T-helper 17 cell (primary cell): ENCODE results near the gene CHST3. TPM values are rescaled to one million over a fixed set of nuclear protein-coding genes. Genes with fewer than 3 reads are reported as not detected.

ENCODE experiments used
- ATAC-seq: fragments of 150-1000 bp; cut with Tn5 transposase; 2 replicates; pipeline ENCODE4 v1.10.0; 2021; ENCODE audit warnings: mild to moderate bottlenecking, moderate library complexity
- DNase-seq, 3 donors: peaks; one replicate each; pipeline versions ENCODE4 v3.0.0 to v3.0.0-alpha.2; 2020 to 2021
- H3K9me3 ChIP-seq: one replicate; pipeline ENCODE4 v1.7.0; 2013; ENCODE audit warnings: low read length, mild to moderate bottlenecking; ENCODE audit not compliant: control insufficient read depth, poor library complexity, severe bottlenecking
- H3K27ac Mint-ChIP-seq: one replicate; pipeline ENCODE4 v1.8.0; 2022; ENCODE audit warnings: mild to moderate bottlenecking, moderate library complexity, mixed read lengths
- H3K27me3 Mint-ChIP-seq: one replicate; pipeline ENCODE4 v1.8.0; 2022; ENCODE audit warnings: mixed read lengths
- H3K36me3 Mint-ChIP-seq: one replicate; pipeline ENCODE4 v1.8.0; 2022; ENCODE audit warnings: low read depth, mixed read lengths
- H3K4me1 Mint-ChIP-seq: one replicate; pipeline ENCODE4 v1.8.0; 2022; ENCODE audit warnings: mild to moderate bottlenecking, mixed read lengths
- H3K4me3 Mint-ChIP-seq: one replicate; pipeline ENCODE4 v1.8.0; 2022; ENCODE audit warnings: mild to moderate bottlenecking, moderate library complexity, mixed read lengths
- total RNA-seq, 4 donors: library from RNA in 2 of 4; stranded (reverse) in 2 of 4; gene quantifications; one replicate each; pipeline ENCODE4 v1.2.3 and lab custom pipeline; 2022 to 2026

CHST3 gene
- total RNA-seq, 2 donors from 2014 or later: not detected

GRCh38 chr10:71933651-71934050 is 30.5 kb upstream of the CHST3 start:
- H3K27me3 Mint-ChIP-seq: no peaks in the 10 kb centered on the region
- no peak for DNase-seq
- no peaks in the 10 kb centered on the region for H3K9me3 ChIP-seq
- peak; percentile 83 for ATAC-seq
- peak overlapping the region; percentile 22 for H3K27ac Mint-ChIP-seq
- peaks cover 4% of the 10 kb centered on the region for H3K36me3 Mint-ChIP-seq
- H3K4me1 Mint-ChIP-seq: peaks cover 7% of the 10 kb centered on the region
- peak overlapping the region; percentile 69 for H3K4me3 Mint-ChIP-seq

DNA sequence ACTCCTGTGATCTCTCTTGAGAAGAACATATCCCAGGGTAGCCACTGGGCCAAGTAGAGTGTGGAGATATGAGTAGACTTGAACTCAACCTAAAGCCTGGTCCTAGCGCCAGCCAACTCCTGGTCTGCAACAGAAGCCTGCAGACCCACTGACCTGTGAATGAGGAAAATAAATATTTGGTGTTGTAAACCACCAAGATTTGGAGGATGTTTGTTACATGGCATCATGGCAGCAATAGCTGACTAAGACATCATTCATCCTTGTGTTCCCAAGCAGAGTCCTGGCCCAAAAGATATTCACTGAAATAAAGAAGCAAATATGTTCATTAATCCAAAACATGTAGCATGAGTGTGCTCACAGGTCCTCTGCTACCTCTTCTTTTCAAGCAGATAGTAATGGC is 26.0 kb upstream of the CHST3 start:
- H3K27ac Mint-ChIP-seq: no peak overlapping the region
- no peak for DNase-seq
- H3K4me1 Mint-ChIP-seq: peaks cover 8% of the 10 kb centered on the region
- H3K4me3 Mint-ChIP-seq: no peak overlapping the region
- H3K9me3 ChIP-seq: no peaks in the 10 kb centered on the region
- H3K36me3 Mint-ChIP-seq: peaks cover 3% of the 10 kb centered on the region
- no peaks in the 10 kb centered on the region for H3K27me3 Mint-ChIP-seq
- ATAC-seq: no peak

GRCh38 chr10:71939304-71939703 is 24.9 kb upstream of the CHST3 start:
- H3K9me3 ChIP-seq: no peaks in the 10 kb centered on the region
- H3K27me3 Mint-ChIP-seq: no peaks in the 10 kb centered on the region
- ATAC-seq: no peak
- no peak overlapping the region for H3K4me3 Mint-ChIP-seq
- H3K4me1 Mint-ChIP-seq: peaks cover 4% of the 10 kb centered on the region
- no peaks in the 10 kb centered on the region for H3K36me3 Mint-ChIP-seq
- no peak overlapping the region for H3K27ac Mint-ChIP-seq
- DNase-seq: no peak

- DNase-seq (no peak), ATAC-seq (no peak)
- H3K36me3 Mint-ChIP-seq: no peaks in the 10 kb centered on the region
- peak overlapping the region; percentile 52 for H3K4me3 Mint-ChIP-seq
- peaks cover 4% of the 10 kb centered on the region for H3K4me1 Mint-ChIP-seq
- no peak overlapping the region for H3K27ac Mint-ChIP-seq
- no peaks in the 10 kb centered on the region for H3K9me3 ChIP-seq
- H3K27me3 Mint-ChIP-seq: no peaks in the 10 kb centered on the region
Observed at GRCh38 chr10:71939861-71940474, 24.2 kb upstream of the CHST3 start.

GRCh38 chr10:71940752-71941151 is 23.4 kb upstream of the CHST3 start:
- Mint-ChIP-seq H3K36me3 (no peaks in the 10 kb centered on the region), H3K27ac (no peak overlapping the region), H3K4me1 (peaks cover 2% of the 10 kb centered on the region), H3K27me3 (no peaks in the 10 kb centered on the region), H3K4me3 (no peak overlapping the region)
- ATAC-seq (no peak), DNase-seq (no peak)
- H3K9me3 ChIP-seq: peaks cover 2% of the 10 kb centered on the region

DNA sequence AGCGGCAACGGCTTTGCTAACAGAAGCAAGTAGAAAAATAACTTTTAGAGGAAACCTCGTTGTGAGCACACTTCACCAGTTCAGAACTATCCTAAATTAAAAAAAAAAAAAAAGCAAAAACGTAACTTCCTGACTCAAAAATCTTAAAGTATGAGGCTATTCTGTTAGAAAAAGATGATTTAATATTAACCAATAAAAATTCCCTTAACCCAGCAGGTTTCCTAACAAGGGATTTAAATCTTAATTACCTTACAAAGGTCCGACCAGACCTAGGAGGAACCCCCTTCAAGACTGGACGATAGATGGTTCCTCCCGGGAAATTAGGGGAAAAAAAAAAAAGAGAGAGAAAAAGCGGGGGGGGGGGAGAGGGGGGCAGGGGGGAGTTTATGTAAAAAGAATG is 22.9 kb upstream of the CHST3 start:
- Mint-ChIP-seq H3K4me1 (peaks cover 2% of the 10 kb centered on the region), H3K27ac (no peak overlapping the region), H3K27me3 (no peaks in the 10 kb centered on the region), H3K36me3 (no peaks in the 10 kb centered on the region), H3K4me3 (no peak overlapping the region)
- peaks cover 7% of the 10 kb centered on the region for H3K9me3 ChIP-seq
- ATAC-seq (no peak), DNase-seq (no peak)

DNA sequence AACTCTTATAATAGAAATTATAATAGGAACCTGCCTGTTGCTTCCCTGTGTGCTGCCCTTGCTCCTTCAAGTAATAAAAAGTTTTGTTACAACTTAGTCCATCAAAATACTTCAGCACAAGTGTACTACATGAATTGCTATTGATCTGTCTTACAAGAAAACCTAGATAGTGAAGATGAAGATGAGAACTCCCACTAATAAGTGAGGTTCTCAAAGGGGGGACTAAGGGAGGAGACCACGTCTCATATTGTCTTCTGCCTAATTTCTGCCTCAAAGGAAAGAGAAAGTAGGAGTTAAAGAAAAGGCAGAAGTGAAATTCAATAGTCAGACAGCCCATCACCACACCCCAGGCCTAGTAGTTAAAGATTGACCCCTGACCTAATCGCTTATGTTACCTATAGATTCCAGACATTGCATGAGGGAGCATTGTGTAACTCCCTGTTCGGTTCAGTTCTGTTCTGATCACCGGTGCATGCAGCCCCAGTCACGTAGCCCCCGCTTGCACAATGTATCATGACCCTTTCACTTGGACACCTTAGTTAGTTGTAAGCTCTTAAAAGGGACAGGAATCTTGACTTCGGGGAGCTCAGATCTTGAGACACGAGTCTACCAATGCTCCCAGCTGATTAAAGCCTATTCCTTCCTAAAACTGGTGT is 18.2 kb upstream of the CHST3 start:
- Mint-ChIP-seq H3K27ac (no peak overlapping the region), H3K27me3 (no peaks in the 10 kb centered on the region), H3K36me3 (no peaks in the 10 kb centered on the region), H3K4me1 (no peaks in the 10 kb centered on the region), H3K4me3 (no peak overlapping the region)
- no peak for ATAC-seq
- no peak for DNase-seq
- H3K9me3 ChIP-seq: peaks cover 7% of the 10 kb centered on the region

GRCh38 chr10:71946700-71947099 is 17.5 kb upstream of the CHST3 start:
- H3K36me3 Mint-ChIP-seq: no peaks in the 10 kb centered on the region
- peaks cover 7% of the 10 kb centered on the region for H3K9me3 ChIP-seq
- no peaks in the 10 kb centered on the region for H3K4me1 Mint-ChIP-seq
- no peak for ATAC-seq
- no peaks in the 10 kb centered on the region for H3K27me3 Mint-ChIP-seq
- no peak overlapping the region for H3K27ac Mint-ChIP-seq
- no peak for DNase-seq
- H3K4me3 Mint-ChIP-seq: no peak overlapping the region

DNA sequence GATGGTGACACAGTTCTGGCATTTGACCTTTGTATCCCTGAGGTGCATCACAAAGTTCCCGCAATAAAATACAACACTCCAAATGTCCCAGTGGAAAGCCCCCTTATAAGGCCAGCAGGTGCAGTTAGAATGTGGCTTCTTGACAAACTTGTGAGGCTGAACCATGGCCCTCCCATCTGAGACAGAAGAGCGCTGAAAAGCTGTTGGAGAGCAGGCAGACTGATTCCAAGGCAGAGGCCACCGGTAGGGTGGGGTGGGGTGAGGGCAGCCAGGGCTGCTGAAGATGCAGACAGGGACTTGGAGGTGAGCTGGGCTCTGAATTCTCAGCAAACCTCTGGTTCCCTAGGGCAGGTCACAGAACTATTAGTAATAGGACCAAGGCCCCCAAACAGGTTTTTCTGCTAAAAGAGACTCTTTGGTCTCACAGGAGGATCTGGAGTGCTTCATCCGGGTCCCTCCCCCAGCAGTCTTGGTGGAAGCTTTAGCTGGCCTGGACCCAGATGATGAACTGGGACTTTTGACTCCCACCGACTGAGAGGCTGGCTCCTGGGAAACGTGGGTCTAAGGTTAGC is 15.6 kb upstream of the CHST3 start:
- ATAC-seq: no peak
- no peak for DNase-seq
- Mint-ChIP-seq H3K4me1 (no peaks in the 10 kb centered on the region), H3K4me3 (no peak overlapping the region), H3K36me3 (no peaks in the 10 kb centered on the region), H3K27ac (no peak overlapping the region), H3K27me3 (no peaks in the 10 kb centered on the region)
- peaks cover 7% of the 10 kb centered on the region for H3K9me3 ChIP-seq

DNA sequence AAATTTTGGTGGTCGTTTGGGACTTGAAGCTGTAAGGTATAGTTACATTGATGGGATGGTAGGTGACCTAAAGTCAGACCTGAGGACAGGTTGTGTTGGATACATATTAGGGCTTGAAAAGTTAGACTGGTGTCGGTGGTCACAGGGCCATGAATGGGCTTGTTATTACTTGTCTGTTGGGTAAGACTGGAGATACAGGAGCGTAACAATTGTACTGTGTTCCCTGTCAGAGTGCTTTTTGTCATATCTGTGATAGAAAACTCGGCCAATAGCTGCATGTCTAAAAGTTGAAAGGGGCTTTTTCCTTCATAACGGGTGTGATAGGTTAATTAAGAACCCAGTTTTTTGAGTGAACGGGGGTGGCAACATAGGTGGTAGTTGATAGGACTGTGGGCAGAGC is 13.5 kb upstream of the CHST3 start:
- no peak for DNase-seq
- Mint-ChIP-seq H3K4me1 (no peaks in the 10 kb centered on the region), H3K27ac (no peak overlapping the region), H3K27me3 (no peaks in the 10 kb centered on the region), H3K4me3 (no peak overlapping the region), H3K36me3 (no peaks in the 10 kb centered on the region)
- peaks cover 5% of the 10 kb centered on the region for H3K9me3 ChIP-seq
- no peak for ATAC-seq

DNA sequence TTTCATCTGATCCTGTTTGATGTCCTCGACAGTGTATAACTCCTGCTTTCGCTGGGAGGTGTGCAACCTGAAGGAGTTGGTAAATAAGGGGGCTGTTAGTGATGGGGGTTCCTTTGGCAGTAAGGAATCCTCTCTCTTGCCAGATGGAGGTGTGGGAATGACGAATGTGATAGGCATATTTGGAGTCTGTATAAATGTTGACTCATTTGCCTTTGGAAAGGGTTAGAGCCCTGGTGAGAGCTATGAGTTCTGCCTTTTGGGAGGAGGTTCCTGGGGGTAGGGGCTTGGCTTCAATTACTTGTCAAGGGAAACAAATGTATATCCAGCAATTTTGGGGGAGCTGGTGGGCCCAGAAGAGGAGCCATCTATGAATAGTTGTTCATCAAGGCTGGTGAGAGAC is 11.4 kb upstream of the CHST3 start:
- ATAC-seq (no peak), DNase-seq (no peak)
- H3K27ac Mint-ChIP-seq: no peak overlapping the region
- no peaks in the 10 kb centered on the region for H3K36me3 Mint-ChIP-seq
- peaks cover 4% of the 10 kb centered on the region for H3K27me3 Mint-ChIP-seq
- H3K4me3 Mint-ChIP-seq: no peak overlapping the region
- H3K4me1 Mint-ChIP-seq: no peaks in the 10 kb centered on the region
- H3K9me3 ChIP-seq: no peaks in the 10 kb centered on the region

DNA sequence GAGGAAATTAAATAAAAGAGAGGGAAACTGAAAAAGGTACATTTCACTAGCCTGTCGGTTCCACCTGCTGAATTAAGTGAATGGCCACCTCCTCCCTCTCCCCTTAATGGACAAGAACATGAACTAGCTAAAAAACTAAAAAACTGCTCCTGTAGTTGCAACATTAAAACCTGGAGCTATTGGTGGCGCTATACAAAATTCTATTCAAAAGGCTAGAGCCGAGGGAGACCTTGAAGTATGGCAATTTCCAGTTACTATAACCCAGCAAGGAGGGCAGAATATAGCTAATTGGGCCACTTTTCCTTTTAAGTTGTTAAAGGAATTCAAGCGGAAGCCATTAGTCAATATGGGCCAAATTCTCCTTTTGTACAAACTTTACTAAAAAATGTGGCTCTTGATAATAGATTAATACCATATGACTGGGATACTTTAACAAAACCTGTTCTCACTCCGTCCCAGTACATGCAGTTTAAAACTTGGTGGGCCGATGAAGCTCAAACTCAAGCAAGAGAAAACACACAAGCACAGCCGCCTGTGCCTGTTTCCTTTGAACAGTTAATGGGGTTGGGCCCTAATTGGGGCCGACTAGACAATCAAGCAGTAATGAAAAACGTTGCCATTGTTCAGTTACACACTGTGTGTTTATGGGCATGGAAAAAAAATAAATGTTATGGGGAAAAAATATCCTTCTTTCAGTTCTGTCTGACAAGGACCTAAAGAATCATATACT is 6.5 kb upstream of the CHST3 start:
- peaks cover 22% of the 10 kb centered on the region for H3K27me3 Mint-ChIP-seq
- H3K36me3 Mint-ChIP-seq: peaks cover 6% of the 10 kb centered on the region
- DNase-seq (no peak), ATAC-seq (no peak)
- H3K4me3 Mint-ChIP-seq: no peak overlapping the region
- H3K27ac Mint-ChIP-seq: no peak overlapping the region
- H3K9me3 ChIP-seq: no peaks in the 10 kb centered on the region
- H3K4me1 Mint-ChIP-seq: peaks cover 2% of the 10 kb centered on the region

DNA sequence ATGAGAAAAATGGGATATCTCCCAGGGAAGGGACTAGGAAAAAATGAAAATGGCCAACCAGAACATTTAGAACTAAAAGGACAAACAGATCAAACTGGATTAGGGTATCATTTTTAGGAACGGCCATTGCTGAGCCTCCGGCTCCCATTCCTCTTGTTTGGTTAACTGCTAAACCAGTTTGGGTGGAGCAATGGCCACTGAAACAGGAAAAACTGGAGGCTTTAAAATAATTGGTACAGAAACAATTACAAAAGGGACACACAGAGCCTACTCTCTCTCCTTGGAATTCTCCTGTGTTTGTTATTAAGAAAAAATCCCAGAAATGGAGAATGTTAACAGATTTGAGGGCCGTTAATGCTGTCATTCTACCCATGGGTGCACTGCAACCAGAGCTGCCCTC is 4.7 kb upstream of the CHST3 start:
- H3K4me1 Mint-ChIP-seq: peaks cover 2% of the 10 kb centered on the region

More for the DNA sequence above, 4.7 kb upstream of the CHST3 start:
- H3K27ac Mint-ChIP-seq: no peak overlapping the region
- ATAC-seq (no peak), DNase-seq (no peak)
- H3K9me3 ChIP-seq: no peaks in the 10 kb centered on the region
- H3K4me3 Mint-ChIP-seq: no peak overlapping the region
- H3K36me3 Mint-ChIP-seq: peaks cover 6% of the 10 kb centered on the region
- H3K27me3 Mint-ChIP-seq: peaks cover 32% of the 10 kb centered on the region
